DMS114 treated with DMSO at 0.1 percent for 48 hours (cell line): ENCODE results near the gene C2CD5.
"Not testable (repeated sequence)": the region's sequence is repeated elsewhere in the genome, so short reads cannot be mapped to it uniquely, and the experiment has no call there.

Experiments used
- DNase-seq: peaks from one replicate; lab custom pipeline; 2025; ENCODE audit not compliant: unreplicated experiment; lab: John Stamatoyannopoulos, UW

C2CD5 gene

DNA sequence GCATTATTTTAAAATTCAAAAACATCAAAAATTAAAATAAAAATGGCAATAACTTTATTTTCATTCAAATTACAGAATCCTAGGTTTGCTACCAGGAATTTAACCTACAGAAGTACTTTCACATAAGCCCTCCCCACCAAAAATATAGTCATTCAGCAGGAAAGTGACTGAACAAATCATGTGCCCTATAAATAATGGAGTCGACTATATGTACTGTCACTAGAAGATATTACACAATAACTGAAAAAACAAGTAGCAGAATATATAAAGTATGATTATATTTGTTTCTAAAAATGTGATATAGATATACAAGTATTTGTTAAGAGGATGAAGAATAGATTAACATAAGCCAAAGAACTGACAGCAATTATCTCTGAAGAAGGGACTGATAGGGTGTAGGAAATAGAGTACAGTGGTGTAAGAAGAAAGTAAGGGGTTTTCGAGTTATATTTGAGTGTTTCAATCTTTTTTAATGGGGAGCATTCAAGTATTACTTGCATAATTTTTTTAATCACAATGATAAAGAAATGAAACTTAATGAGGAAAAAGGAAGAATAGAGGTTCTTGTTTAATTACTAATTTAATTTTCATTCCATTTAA lies 7.9 kb downstream of the C2CD5 start:
- DNase-seq: no peak

DNA sequence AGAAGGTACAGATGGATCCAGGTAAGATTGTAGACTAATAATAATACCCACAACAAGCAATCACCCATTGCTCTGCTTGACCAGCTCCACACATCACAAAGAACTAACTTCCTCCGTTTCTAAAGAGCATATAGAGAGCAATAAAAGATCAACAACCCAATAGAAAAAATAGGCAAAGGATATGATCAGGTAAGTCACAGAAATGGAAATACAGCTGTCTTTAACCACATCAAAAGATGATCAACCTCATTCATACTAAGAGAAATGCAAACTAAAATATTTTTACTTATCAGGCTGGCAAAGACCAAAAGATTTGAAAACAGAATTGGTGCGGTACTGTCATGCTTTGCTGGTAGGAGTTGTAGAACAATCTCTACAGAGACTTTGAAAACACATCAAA lies 8.9 kb downstream of the C2CD5 start:
- DNase-seq: no peak

DNA sequence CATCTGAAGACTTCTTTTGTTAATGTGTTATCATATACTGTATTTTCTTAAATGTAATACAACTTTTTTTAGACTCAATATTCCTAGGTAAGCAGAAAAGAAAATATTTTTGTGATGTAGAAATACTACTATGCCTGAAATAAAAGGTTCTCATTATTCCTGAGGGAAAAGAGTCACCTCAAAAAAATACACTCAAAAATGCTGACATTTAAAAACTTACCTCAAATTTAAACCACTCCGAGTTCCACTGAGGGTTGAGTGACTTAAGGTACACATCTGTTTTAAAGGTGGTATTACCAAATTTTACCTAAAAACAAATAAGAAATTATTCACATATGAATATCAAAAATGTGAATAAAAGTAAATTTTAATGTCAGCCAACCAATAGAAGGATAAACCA lies 9.3 kb downstream of the C2CD5 start:
- DNase-seq: no peak

DNA sequence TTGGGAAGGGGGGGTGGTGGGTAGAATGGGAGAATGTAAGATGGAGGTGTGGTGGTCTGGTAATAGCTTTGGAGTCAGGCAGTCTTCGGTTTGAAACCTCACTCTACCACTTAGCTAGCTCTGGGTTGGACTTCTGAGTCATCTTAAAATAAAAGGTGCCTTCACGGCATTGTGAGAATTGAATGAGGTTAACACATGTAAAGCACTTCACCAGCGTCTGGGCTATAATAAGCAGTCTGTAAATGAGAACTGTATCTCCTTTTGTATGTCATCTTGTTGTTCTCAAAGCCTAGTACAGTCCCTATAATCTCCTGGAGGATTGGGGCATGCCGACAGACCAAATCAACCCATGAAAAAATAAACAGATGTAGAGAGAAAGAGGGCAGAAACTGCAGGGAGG lies 11.2 kb downstream of the C2CD5 start:
- DNase-seq: no peak

DNA sequence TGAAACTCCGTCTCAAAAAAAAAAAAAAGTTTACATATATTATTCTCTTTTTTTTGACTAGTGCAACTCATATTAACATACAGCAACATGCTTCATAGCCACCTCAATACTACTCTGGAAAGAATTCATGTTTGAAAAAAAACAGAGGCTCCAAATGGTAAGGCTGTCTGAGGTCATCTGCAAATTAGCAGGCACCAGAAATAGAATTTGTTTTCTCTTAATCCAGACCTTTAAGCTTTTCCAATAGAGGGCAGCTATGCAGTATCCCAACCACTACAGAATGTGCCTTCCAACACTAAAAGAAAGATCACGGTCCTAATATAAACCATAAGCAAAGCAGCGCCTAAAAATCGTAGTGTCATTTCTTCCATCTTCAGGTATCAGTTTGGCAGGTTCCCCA lies 12.0 kb downstream of the C2CD5 start:
- DNase-seq: no peak

DNA sequence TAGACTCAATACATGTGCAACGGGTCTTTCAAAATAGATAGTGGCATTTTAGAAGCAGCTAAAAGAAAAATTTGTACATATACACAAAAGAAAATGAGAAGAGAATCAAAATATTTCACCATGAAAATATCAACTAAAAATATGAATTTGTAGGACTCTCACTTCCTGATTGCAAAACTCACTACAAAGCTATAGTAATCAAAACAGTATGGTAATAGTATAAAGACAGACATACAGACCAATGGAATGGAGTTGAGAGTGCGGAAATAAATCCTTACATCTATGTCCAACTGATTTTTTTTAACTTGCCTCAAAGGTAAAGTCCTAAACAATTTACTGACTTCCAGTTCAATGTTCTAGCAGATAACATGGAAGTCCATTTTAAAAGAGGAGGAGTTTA lies 13.1 kb downstream of the C2CD5 start:
- no peak for DNase-seq

DNA sequence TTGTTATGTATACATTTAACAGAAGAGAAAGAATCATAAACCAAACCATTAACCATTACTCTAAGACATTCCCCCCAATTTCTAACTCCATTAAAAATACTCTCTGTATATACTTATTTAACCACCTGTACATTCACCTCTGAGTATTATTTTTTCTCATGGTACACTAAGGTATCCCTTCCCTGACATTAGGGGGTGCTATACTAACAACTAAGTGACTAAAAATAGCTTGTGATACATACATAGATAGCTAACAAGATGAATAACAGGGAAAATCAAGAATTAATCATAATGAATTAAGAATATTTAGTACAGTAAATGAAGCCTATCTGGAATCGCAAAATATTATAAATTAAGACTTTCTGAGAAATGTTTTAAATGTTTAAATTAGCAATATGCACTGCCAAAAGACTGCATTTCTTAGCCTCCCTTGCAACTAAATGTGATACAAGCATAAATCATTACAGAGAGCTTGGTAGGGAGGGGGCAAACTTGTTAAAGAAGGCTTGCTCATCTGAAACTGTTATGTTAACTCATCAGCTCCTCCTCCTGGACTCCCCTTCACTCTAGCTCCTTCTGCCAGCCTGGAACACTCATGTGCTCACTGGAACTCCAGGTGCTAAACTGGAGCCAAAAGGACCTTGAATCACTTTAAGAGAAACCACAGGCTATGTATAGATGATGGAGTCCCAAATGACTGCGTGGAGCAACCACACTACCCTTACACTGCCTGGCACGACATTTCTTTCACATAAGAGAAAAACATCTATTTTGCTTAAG lies 14.9 kb downstream of the C2CD5 start:
- peak; percentile 26 for DNase-seq

DNA sequence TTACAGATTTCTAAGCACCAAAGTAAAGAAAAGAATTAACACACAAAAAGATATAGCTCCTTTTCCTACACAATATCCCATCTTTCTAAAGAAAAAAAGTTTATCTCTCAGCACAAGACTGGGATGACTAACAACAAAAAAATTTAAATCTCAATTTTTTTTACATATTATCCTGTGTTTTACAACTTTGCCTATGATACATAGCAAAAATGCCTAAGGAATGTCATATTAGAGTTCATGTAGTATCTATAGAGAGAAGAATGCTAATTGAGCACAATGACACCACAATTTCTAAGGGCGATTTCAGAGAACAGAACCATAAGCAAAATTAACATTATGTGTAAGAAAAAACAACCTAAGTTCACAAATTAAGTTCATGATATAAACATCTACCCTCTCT lies 16.3 kb downstream of the C2CD5 start:
- no peak for DNase-seq

DNA sequence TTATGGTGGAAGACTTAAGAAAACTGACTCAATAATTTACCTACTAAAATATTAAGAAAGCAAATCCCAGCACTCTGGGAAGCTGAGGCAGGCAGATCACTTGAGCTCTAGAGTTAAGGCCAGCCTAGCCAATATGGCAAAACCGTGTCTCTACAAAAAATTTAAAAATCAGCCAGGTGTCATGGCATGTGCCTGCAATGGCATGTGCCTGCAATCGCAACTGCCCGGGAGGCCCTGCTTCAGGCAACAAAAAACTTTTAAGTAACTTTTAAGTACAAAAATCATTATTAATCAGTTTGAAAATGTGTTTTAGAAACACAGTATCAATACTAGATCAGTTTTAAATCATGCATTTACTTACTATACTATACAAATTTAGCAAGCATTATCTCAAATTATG lies 17.5 kb downstream of the C2CD5 start:
- no peak for DNase-seq

DNA sequence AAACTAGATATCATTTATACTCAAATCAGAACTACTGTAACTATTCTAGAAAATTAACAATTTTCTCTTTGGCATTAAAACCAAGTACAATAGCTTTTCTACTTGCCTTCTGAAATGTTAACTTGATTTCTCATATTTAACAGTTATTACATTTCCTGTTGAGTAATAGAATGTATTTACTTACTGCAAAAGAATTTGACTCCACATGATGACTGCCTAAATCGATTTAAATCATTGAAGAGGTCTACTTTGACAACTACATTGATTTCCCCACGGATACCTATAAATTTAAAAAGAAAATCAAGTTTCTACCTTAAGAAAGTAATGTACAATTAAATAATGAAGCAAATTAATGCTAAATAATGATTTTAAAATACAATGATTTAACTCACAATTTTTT lies 18.9 kb downstream of the C2CD5 start:
- no peak for DNase-seq

DNA sequence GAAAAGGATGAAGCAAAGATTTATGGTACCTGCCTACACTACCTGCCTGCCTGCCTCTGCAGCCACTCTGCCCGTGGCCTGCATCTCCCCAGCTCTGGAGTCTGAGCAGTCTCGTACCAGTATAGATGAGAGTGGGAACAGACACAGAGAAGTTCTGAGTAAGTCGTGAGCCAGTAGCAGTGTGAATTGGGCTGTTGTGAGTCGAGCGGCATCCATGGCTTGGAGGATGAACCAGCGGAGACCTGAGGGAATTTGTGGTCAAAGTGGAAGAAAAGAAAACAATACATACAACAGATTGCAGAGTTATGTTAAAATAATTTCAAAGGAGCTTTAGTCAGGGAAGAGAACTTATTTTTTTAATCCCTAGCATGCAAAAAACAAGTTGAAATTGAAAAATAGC lies 25.3 kb downstream of the C2CD5 start:
- no peak for DNase-seq

DNA sequence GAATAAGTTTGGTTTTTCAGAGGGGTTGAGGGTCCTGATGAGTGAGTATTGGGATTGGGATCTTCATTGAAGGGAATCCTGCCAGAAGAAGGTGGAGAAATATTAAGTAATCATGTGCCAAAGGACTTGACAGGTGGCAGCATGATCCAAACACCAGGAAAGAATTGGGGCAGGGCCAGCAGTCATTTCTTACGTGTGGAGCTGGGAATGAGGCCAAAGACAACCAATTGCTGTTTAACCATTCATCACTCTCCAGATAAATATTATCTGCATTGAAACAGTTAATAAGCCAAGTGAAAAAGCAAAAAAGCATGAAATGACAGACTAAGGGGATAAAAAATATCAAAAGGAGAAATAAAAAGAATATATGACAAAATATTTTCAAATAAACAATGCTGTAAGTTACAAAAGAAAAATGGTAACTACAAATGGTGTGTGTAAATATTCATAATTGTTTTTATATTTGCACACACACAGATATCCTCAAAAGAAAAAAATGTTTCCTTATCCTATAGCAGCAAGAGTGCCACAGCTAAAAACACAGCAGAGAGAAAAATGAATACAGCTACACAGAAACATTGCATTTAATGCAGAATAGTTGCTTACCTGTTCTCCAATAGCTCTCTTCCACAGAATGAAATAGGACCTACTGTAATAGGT lies 26.2 kb downstream of the C2CD5 start:
- no peak for DNase-seq

DNA sequence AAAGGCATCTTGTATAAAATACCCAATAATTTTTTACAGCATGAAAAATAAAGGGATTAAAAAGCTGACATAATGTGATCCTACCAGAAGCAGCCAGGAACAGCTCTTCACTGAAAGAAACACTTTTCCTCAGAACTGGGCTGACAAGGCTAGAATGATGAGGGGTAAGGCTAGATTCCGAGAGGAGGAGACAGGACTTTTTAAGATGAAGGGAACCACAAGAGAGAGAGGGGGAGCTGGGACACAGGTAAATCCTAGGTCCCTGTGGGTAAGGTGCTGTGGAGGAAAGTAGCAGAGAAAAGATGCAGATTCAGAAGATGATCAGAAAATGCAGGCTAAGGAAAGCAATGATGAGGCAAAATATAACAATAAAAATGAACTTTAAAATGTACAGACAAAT lies 29.5 kb downstream of the C2CD5 start:
- DNase-seq: no peak

DNA sequence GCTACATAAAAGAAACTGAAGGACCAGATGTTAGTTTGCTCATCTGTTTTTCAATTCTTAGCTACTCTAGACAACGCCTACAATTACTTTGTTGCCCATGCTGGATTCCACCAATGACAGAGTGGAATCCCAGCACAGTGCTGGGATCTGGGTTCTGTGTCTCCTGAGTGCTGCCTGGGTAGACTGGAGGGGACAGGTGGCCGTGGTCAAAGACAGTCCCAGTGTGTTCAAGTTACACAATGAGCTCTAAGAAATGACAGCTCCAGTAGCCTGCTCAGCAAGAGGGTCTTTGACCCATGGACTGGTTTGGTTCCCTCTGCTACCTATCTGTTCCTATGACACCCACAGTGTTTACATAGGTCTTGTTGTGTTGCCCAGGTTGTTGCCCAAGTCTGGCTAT lies 38.5 kb downstream of the C2CD5 start:
- no peak for DNase-seq

DNA sequence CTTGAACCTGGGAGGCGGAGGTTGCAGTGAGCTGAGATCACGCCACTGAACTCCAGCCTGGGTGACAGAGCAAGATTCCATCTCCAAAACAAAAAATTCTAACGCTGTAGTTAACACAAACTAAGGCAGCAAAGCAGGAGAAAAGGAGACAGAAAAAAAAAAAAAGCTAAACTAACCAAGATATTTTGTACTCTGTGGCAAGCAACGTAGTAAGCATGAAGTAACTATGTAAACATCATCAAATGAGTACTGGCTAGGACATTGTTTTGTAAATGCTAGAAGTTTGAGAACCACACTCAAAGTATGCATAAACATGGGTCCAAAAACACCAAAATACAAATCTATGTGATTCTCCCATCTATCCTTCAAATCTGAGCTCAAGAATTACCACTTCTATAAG lies 44.2 kb downstream of the C2CD5 start:
- DNase-seq: no peak

DNA sequence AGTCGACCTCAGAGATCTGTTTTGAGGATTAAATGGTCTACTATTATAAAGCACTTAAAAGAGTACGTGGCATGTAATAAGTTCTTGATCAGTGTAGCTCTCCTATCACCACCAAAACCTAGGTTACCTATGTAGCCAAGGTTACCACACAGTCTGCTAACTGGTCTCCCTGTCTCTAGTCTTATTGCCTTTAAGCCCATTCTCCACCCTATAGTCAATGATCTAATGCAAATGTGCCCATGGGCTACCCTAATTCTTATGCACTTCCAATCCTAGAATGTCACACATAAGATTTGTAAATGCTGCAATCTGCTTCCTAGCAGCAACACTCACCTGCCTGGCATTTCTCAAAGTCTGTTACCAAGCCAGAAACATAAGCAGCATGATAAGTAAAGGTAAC lies 44.9 kb downstream of the C2CD5 start:
- DNase-seq: no peak

DNA sequence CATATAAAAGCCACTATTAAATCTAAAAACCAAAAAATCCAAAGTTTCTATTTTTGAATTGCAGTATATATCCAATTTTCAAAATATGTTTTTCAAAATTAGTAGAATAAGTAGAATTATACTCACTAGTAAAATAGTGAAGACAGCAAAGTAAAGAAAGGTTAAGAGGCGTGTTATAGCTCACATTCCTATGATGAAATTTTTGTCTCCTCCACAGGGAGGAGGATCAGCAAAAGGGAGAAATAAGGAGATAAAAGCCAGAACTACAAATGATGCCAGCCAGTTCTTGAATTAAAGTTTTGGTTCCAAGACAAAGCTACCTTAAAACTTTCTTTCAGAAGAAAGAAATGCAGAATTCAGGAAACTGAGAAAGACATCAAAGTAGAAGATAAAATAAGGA lies 50.0 kb downstream of the C2CD5 start:
- DNase-seq: no peak

DNA sequence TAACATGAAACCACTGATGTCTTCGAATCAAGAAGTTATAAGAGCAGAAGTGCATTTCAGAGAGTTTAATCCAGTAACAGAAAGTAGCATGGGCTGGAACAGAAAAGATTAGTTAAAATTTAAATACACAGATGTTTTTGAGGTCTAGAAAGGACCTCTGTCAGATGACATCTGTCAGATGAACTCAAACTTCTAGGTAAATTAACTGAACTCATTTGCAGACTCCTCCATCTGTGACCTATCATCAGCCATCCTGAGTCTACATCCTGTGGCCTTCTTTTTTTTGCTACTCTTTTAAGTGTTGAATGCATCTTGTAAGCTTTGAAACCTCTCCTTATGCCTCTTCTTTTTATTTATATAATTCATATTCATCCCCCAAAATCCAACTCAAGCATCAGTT lies 53.3 kb downstream of the C2CD5 start:
- DNase-seq: no peak

DNA sequence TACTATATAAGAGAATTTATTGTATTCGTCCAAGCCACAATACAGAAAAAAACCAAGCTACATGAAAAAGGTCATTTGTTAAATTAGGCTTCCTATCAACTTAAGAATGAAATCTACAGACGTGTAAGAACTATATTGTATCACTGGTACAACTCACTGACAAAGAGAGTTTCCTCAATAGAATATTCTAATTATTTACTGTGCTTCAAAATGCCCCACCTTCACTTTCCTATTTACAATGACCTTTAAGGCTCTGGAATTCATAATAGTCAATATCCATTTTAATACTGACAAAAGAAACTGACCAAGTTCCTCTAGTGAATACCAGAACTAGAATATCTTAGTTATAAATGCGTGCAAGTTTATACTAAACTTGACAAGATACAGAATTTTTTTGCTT lies 55.9 kb downstream of the C2CD5 start:
- no peak for DNase-seq

DNA sequence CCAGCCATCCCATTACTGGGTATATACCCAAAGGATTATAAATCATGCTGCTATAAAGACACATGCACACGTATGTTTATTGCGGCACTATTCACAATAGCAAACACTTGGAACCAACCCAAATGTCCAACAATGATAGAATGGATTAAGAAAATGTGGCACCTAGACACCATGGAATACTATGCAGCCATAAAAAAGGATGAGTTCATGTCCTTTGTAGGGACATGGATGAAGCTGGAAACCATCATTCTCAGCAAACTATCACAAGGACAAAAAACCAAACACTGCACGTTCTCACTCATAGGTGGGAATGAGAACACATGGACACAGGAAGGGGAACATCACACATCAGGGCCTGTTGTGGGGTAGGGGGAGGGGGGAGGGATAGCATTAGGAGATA lies 56.7 kb downstream of the C2CD5 start:
- not testable (repeated sequence) for DNase-seq

DNA sequence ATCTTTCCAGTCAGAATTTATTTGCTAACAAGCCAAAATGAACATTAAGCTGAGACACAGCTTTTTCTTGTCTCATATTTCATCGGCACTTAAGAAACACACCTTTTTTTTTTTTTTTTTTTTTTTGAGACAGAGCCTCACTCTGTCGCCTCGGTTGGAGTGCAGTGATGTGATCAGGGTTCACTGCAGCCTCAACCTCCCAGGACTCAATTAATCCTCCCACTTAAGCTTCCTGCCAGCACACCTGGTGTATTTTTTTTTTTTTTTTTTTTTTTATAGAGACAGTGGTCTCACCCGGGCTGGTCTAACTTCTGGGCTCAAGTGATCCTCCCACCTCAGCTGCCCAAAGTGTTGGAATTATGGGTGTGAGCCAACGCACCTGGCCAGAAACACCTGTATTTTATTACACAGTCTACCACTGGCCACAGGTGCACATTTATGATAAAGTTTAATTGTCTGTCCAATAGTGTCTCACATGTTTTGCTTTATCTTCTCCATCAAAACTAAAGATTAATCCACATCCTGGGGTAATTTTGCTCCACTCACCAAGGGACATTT lies 62.7 kb downstream of the C2CD5 start:
- DNase-seq: no peak

DNA sequence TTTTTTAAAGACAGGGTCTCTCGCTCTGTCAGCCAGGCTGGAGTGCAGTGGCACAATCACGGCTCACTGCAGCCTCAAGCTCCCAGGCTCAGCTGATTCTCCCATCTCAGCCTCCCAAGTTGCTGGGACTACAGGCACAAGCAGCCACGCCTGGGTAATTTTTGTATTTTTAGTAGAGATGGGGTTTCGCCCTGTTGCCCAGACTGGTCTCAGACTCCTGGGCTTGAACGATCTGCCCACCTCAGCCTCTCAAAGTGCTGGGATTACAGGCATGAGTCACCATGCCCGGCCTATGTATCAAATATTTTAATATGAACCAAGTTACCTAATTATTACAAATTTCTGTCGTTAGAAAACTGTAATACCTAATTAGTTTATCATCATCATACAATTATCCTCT lies 63.5 kb downstream of the C2CD5 start:
- DNase-seq: not testable (repeated sequence)
